Cortex of kidney (tissue), 1 donor: ENCODE measurements around the gene HMGCS1.
"Not testable (repeated sequence)": the region's sequence is repeated elsewhere in the genome, so short reads cannot be mapped to it uniquely, and the experiment has no call there.

Experiments
- DNase-seq: peaks from one replicate; lab custom pipeline; 2025; lab: John Stamatoyannopoulos, UW

The HMGCS1 gene

GRCh38 chr5:43312076-43312661, 1.0 kb downstream of the HMGCS1 start:
- DNase-seq, result no peak

DNA sequence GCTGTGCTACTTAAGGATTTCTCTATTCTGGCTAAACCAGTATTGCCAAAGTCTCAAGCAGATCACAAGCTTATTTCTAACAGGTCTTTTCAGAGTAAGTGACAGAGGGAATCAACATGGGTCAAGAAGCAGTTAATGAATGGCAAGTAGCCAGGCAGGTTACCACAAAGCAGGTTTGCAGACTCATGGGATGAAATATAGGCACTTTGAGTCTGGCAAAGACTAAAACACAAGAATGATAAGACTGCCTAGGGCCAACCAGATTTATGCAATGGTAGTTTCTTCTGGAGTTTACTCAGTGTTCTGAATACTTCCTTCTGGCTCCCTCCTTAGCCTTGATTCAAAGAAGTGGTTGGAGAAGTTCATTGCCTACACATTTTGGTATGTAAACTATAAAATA, 3.6 kb downstream of the HMGCS1 start:
- DNase-seq, result no peak

DNA sequence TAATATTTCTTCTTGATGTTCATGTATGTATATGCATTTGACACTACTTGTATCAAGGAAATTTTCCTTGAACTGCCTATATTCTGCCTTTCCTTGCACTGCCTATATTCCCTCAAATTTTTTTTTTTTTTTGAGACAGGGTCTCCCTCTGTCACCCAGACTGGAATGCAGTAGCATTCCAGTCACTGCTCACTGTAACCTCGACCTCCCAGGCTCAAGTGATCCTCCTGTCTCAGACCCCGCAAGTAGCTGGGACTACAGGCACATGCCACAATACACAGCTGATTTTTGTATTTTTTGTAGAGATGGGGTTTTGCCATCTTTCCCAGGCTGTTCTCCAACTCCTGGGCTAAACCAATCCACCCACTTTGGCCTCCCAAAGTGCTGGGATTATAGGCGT, 4.1 kb downstream of the HMGCS1 start:
- DNase-seq, result no peak

DNA sequence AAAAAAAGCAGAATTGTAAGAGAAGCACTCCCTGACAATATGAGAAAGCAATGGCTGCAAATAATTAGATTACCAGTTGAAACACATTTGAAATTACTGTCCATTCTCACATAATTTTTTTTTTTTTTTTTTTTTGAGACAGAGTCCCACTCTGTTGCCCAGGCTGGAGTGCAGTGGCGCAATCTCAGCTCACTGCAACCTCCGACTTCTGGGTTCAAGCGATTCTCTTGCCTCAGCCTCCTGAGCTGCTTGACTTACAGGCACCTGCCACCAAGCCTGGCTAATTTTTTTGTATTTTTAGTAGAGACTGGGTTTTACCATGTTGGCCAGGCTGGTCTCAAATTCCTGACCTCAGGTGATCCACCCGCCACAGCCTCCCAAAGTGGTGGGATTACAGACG, 6.3 kb downstream of the HMGCS1 start:
- DNase-seq, result not testable (repeated sequence)

GRCh38 chr5:43305948-43306565, 7.2 kb downstream of the HMGCS1 start:
- no peak for DNase-seq

- no peak for DNase-seq
Measured at GRCh38 chr5:43304525-43304924, 8.7 kb downstream of the HMGCS1 start.

DNA sequence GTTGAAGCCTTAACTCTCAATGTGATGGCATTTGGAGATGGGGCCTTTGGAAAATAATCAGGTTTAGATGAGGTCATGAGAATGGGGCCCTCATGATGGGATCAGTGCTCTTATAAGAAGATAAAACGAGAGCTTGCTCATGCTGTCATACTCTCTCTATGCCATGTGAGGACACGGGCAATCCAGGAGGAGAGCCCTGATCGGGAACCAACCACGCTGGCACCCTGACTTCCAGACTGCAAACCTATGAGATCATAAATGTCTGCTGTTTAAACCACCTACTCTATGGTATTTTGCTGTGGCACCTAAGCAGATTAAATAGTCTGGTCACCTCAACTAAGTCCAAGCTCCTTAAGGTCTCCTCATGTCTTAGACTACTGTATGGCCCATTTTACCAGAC, 10.0 kb downstream of the HMGCS1 start:
- DNase-seq, result no peak

DNA sequence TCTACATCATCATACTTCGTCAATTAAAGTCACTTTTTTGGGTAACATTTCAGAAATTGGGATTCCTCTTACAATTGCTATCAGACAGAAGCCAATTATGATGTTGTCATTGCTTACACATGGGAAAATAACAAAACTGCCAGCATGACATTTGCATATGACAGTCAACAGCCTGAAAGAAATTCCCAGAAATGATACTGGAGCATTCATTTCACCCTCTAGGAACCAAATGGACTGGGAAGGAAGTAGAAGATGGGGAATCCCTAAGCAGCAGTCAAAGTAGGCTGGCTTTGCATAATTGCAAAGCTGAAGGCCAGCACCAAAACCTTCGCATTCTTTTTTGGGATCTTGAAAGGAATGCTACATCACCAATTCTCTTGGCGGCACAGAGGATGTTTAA, 10.7 kb downstream of the HMGCS1 start:
- no peak for DNase-seq

DNA sequence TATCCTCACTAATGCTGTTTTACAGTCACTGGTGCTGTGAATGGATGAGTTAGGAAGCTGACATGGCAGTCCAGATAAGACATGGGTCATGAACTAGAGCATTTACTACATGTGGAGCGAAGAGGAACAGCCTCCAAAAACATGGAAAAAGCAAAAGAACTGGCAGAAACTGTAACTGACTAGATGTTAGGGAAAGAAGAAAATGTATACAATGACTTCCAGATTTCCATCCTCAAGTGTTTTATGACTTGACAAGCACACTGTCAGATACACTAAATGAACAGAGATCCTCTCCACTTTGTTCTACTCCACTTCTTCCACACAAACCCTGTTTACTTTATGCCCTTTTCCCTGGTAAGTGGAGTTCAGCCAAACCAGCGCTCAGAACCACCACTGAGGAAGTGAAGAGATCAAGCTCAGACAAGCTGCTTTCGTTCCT, 11.5 kb downstream of the HMGCS1 start:
- no peak for DNase-seq

DNA sequence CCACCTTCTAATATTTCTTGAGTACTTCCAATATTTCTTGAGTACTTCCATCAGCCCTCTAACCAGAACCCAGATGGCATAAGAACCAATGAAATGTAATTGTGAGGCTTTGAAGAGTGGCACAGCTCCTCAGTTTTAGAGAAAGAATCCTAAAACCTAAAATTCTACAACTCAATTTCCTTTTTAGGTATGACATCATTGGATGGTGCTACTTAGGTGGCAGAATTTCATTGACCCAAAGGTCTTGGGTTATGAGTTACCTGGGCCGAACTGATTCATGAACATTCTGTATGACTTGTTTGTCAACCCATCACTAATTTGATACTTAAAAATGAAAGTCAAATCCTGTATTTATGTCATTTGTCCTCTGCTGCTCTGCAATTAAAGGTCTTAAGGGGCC, 13.1 kb downstream of the HMGCS1 start:
- DNase-seq, result no peak

- no peak for DNase-seq
Measured at GRCh38 chr5:43298443-43298842, 14.8 kb downstream of the HMGCS1 start.

- DNase-seq, result no peak
Measured at GRCh38 chr5:43296835-43297234, 16.4 kb downstream of the HMGCS1 start.

- DNase-seq, result no peak
Measured at GRCh38 chr5:43295202-43295601, 18.0 kb downstream of the HMGCS1 start.

GRCh38 chr5:43294226-43294625, 19.0 kb downstream of the HMGCS1 start:
- DNase-seq, result no peak

DNA sequence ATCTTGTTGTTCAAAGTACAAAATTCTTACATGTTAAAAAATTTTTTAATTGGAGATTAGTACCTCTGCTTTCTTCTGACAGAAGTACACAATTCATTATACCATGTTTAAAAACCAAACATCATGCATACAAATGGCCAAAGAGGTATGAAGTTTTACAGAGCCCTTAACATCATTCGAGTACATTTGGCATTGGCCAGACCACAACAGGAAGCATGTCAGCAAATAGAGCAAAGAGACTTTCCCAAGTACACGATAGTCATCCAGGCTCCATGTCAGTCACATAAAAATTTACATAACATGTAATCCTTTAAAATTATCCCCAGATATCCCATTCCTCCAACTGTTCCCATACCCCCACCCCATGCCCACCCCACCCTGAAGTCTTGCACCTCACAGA, 22.5 kb downstream of the HMGCS1 start:
- no peak for DNase-seq

GRCh38 chr5:43288269-43288831, 24.9 kb downstream of the HMGCS1 start:
- DNase-seq, result no peak

- no peak for DNase-seq
Measured at GRCh38 chr5:43287493-43287892, 25.7 kb downstream of the HMGCS1 start.

DNA sequence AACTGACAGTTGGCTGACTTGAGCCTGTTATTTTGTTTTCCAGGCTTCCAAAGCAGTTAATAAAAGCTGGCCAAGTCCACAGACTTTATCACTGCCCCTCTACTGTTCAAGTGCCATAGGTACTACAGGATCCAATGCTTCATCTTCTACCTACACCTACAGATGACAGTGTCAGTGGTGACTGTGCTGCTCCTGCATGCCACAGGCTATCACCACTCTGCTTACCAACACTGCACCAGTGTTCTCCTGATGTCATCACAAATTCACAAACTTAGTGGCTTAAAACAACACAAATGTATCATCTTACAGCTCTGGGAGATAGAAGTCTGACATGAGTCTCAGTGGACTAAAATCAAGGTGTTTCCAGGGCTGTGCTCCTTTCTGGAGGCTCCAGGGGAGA, 26.6 kb downstream of the HMGCS1 start:
- no peak for DNase-seq

DNA sequence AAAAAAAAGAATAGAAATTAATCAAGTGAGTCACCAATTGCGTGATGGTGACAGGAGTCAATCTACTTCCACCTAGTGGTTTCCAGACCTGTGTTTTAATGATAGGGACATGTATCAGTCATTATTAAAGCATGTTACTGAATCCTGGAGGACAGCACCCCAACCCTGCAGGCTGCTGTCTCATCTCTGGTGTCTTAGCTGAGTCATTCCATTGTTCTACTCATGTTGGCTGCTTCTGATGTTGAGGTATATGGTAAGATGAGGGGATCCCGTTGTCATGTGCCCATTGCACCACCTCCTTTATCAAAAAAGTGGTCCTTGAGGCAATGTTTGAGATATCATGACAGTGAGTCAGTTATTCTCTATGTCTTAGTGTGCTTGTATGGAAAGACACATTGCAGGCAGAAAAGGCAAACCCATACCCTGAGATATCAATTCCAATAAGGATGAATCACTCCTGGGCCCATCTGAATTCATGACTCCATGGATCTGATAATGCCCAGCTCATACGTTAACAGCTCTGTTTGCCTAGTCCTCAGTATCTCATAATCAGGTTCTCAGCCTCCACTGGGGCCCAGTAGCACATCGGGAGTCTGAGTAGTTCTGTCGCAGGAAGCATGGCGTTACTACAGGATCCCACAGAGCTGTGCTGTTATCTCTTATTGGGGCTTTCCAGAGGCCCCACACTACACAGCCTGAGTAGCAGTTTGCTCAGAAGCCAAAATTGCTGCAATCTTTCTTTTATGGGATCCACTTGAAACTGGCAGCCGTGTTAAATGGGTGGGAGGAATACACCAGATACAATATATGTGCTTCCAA, 31.2 kb downstream of the HMGCS1 start:
- no peak for DNase-seq

DNA sequence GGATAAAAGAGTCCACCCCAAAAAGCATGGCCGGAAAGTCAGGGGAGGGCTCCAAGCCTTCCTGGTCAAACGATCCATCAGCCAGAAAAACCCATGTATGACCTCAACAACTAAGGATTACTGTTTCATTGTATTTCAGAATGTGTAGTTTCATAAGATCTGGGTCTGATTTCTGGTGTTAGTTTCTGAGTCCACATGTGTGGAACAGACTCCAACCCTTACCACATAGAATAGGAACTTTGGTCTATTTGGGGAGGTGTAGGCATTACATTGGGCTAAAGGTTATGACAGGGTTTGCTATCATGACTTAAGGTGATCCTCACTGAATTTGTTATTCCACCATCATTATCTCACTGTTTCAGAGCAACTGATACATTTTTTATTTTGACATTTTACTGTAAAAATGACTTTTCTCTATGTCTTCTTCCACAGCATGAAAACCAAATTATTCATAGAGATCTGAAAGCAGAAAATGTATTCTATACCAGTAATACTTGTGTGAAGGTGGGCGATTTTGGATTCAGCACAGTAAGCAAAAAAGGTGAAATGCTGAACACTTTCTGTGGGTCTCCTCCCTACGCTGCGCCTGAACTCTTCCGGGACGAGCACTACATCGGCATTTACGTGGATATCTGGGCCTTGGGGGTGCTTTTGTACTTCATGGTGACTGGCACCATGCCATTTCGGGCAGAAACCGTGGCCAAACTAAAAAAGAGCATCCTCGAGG, 33.5 kb downstream of the HMGCS1 start:
- no peak for DNase-seq

GRCh38 chr5:43275391-43275790, 37.8 kb downstream of the HMGCS1 start:
- DNase-seq, result no peak

GRCh38 chr5:43274435-43275114, 38.6 kb downstream of the HMGCS1 start:
- no peak for DNase-seq
